Activated naive CD4-positive, alpha-beta T cell treated with anti-CD3 and anti-CD28 coated beads for 36 hours (primary cell): ENCODE results near the gene BDKRB1. TPM values are rescaled to one million over a fixed set of nuclear protein-coding genes. Genes with fewer than 3 reads are reported as not detected.

Source experiments
- CTCF ChIA-PET: fragments of 350-600 bp; sonication (Branson Sonifier 250); formaldehyde crosslinking; loops from one replicate; lab custom pipeline; 2021; ENCODE audit warnings: antibody characterized with exemption; lab: Charles Lee
- DNase-seq: peaks from one replicate; pipeline ENCODE4 v3.0.0-alpha.2; 2020
- H3K27ac Mint-ChIP-seq: one replicate; pipeline ENCODE4 v1.8.0; 2021; ENCODE audit warnings: mild to moderate bottlenecking, mixed read lengths
- H3K27me3 Mint-ChIP-seq: one replicate; pipeline ENCODE4 v1.8.0; 2021; ENCODE audit warnings: low read depth, mixed read lengths
- H3K36me3 Mint-ChIP-seq: one replicate; pipeline ENCODE4 v1.8.0; 2021; ENCODE audit warnings: low read depth, mixed read lengths
- H3K4me1 Mint-ChIP-seq: one replicate; pipeline ENCODE4 v1.8.0; 2021; ENCODE audit warnings: low read depth, mixed read lengths
- H3K4me3 Mint-ChIP-seq: one replicate; pipeline ENCODE4 v1.8.0; 2021; ENCODE audit warnings: mild to moderate bottlenecking, moderate library complexity, mixed read lengths
- H3K9me3 Mint-ChIP-seq: one replicate; pipeline ENCODE4 v1.8.0; 2021; ENCODE audit warnings: mixed read lengths
- intact Hi-C: fragments of 100-400 bp; cut with micrococcal nuclease; formaldehyde crosslinking; loops from one replicate; pipeline ENCODE4 v1.15.1; 2023
- total RNA-seq, 2 experiments: library from RNA; stranded (reverse); gene quantifications; one replicate each; pipeline ENCODE4 v1.2.3, GENCODE V29; 2021

BDKRB1 gene
- total RNA-seq, 2 experiments from 2014 or later, result not detected

GRCh38 chr14:96265383-96266095 is 9.5 kb downstream of the BDKRB1 start:
- intact Hi-C loops, result no loop called here
- CTCF ChIA-PET, result no interaction called here

GRCh38 chr14:96267336-96267735 is 11.3 kb downstream of the BDKRB1 start:
- DNase-seq, result no peak
- CTCF ChIA-PET, result no interaction called here
- H3K36me3 Mint-ChIP-seq, result no peaks in the 10 kb centered on the region
- H3K27ac Mint-ChIP-seq, result no peak overlapping the region
- intact Hi-C loops, result no loop called here
- peaks cover 4% of the 10 kb centered on the region for H3K9me3 Mint-ChIP-seq
- no peaks in the 10 kb centered on the region for H3K4me1 Mint-ChIP-seq
- no peaks in the 10 kb centered on the region for H3K27me3 Mint-ChIP-seq
- no peak overlapping the region for H3K4me3 Mint-ChIP-seq

More at GRCh38 chr14:96265383-96266095, 9.5 kb downstream of the BDKRB1 start:
- Mint-ChIP-seq H3K4me1 (no peaks in the 10 kb centered on the region), H3K36me3 (no peaks in the 10 kb centered on the region), H3K4me3 (no peak overlapping the region), H3K27me3 (no peaks in the 10 kb centered on the region), H3K9me3 (no peaks in the 10 kb centered on the region), H3K27ac (no peak overlapping the region)
- no peak for DNase-seq

- CTCF ChIA-PET, result no interaction called here
These were observed 11.9 kb downstream of the BDKRB1 start for GRCh38 chr14:96267916-96268315.

GRCh38 chr14:96268431-96269358 is 12.7 kb downstream of the BDKRB1 start:
- H3K4me3 Mint-ChIP-seq, result no peak overlapping the region
- no peak for DNase-seq
- CTCF ChIA-PET, result no interaction called here
- H3K27ac Mint-ChIP-seq, result no peak overlapping the region
- no peaks in the 10 kb centered on the region for H3K27me3 Mint-ChIP-seq
- peaks cover 9% of the 10 kb centered on the region for H3K9me3 Mint-ChIP-seq
- intact Hi-C loops, result no loop called here
- H3K36me3 Mint-ChIP-seq, result no peaks in the 10 kb centered on the region
- no peaks in the 10 kb centered on the region for H3K4me1 Mint-ChIP-seq

More at GRCh38 chr14:96267916-96268315, 11.9 kb downstream of the BDKRB1 start:
- no peaks in the 10 kb centered on the region for H3K27me3 Mint-ChIP-seq
- H3K27ac Mint-ChIP-seq, result no peak overlapping the region
- no peak overlapping the region for H3K4me3 Mint-ChIP-seq
- intact Hi-C loops, result no loop called here
- no peak for DNase-seq
- peaks cover 9% of the 10 kb centered on the region for H3K9me3 Mint-ChIP-seq
- no peaks in the 10 kb centered on the region for H3K4me1 Mint-ChIP-seq
- no peaks in the 10 kb centered on the region for H3K36me3 Mint-ChIP-seq

GRCh38 chr14:96269359-96269710 is 13.3 kb downstream of the BDKRB1 start:
- no peak for DNase-seq
- H3K27me3 Mint-ChIP-seq, result no peaks in the 10 kb centered on the region
- H3K36me3 Mint-ChIP-seq, result no peaks in the 10 kb centered on the region
- intact Hi-C loops, result no loop called here
- H3K27ac Mint-ChIP-seq, result no peak overlapping the region
- CTCF ChIA-PET, result no interaction called here
- H3K9me3 Mint-ChIP-seq, result peaks cover 9% of the 10 kb centered on the region
- no peaks in the 10 kb centered on the region for H3K4me1 Mint-ChIP-seq
- no peak overlapping the region for H3K4me3 Mint-ChIP-seq

- peaks cover 2% of the 10 kb centered on the region for H3K4me1 Mint-ChIP-seq
- DNase-seq, result no peak
- H3K36me3 Mint-ChIP-seq, result no peaks in the 10 kb centered on the region
- H3K4me3 Mint-ChIP-seq, result no peak overlapping the region
- no peaks in the 10 kb centered on the region for H3K27me3 Mint-ChIP-seq
- peaks cover 9% of the 10 kb centered on the region for H3K9me3 Mint-ChIP-seq
- CTCF ChIA-PET, result interaction anchor here (0.9 to 1.3 kb wide), 2 partner anchors 68 to 170 kb away, joined by 4 read pairs; no protein-coding TSS in a partner anchor
- H3K27ac Mint-ChIP-seq, result no peak overlapping the region
- intact Hi-C loops, result loop anchor here (10.0 kb wide), 1 partner anchor 706 kb away; no protein-coding TSS in a partner anchor
These were observed 14.8 kb downstream of the BDKRB1 start for GRCh38 chr14:96270565-96271420.

GRCh38 chr14:96271421-96271762 is 15.4 kb downstream of the BDKRB1 start:
- intact Hi-C loops, result loop anchor here (10.0 kb wide), 1 partner anchor 707 kb away; no protein-coding TSS in a partner anchor
- no peak overlapping the region for H3K4me3 Mint-ChIP-seq
- CTCF ChIA-PET, result interaction anchor here (0.9 to 8.1 kb wide), 3 partner anchors 68 to 171 kb away, joined by 4 to 120 read pairs (median 4); no protein-coding TSS in a partner anchor

GRCh38 chr14:96272777-96273473 is 16.9 kb downstream of the BDKRB1 start:
- CTCF ChIA-PET, result interaction anchor here (0.7 to 8.1 kb wide), 4 partner anchors 65 to 172 kb away, joined by 3 to 120 read pairs (median 4); no protein-coding TSS in a partner anchor
- peaks cover 12% of the 10 kb centered on the region for H3K9me3 Mint-ChIP-seq
- intact Hi-C loops, result loop anchor here (10.0 kb wide), 1 partner anchor 708 kb away; no protein-coding TSS in a partner anchor
- no peaks in the 10 kb centered on the region for H3K27me3 Mint-ChIP-seq
- DNase-seq, result no peak
- H3K36me3 Mint-ChIP-seq, result no peaks in the 10 kb centered on the region
- no peak overlapping the region for H3K27ac Mint-ChIP-seq
- no peak overlapping the region for H3K4me3 Mint-ChIP-seq
- peaks cover 2% of the 10 kb centered on the region for H3K4me1 Mint-ChIP-seq

More at GRCh38 chr14:96271421-96271762, 15.4 kb downstream of the BDKRB1 start:
- DNase-seq, result no peak
- Mint-ChIP-seq H3K9me3 (peaks cover 9% of the 10 kb centered on the region), H3K27me3 (no peaks in the 10 kb centered on the region), H3K4me1 (peaks cover 2% of the 10 kb centered on the region), H3K36me3 (no peaks in the 10 kb centered on the region), H3K27ac (no peak overlapping the region)

- H3K27ac Mint-ChIP-seq, result no peak overlapping the region
- peaks cover 17% of the 10 kb centered on the region for H3K9me3 Mint-ChIP-seq
- no peaks in the 10 kb centered on the region for H3K36me3 Mint-ChIP-seq
- no peaks in the 10 kb centered on the region for H3K27me3 Mint-ChIP-seq
- peaks cover 2% of the 10 kb centered on the region for H3K4me1 Mint-ChIP-seq
- H3K4me3 Mint-ChIP-seq, result no peak overlapping the region
- intact Hi-C loops, result loop anchor here (2.0 to 10.0 kb wide), 2 partner anchors 275 to 709 kb away; no protein-coding TSS in a partner anchor
- no peak for DNase-seq
- CTCF ChIA-PET, result interaction anchor here (0.7 to 8.1 kb wide), 6 partner anchors 12 to 173 kb away, joined by 3 to 120 read pairs (median 8); no protein-coding TSS in a partner anchor
These were observed 17.6 kb downstream of the BDKRB1 start for GRCh38 chr14:96273629-96274028.

- Mint-ChIP-seq H3K4me3 (no peak overlapping the region), H3K9me3 (peaks cover 19% of the 10 kb centered on the region)
These were observed 18.1 kb downstream of the BDKRB1 start for GRCh38 chr14:96274122-96274521.

GRCh38 chr14:96274543-96274942 is 18.5 kb downstream of the BDKRB1 start:
- no peak overlapping the region for H3K27ac Mint-ChIP-seq
- peaks cover 19% of the 10 kb centered on the region for H3K9me3 Mint-ChIP-seq
- H3K4me3 Mint-ChIP-seq, result no peak overlapping the region
- DNase-seq, result no peak
- intact Hi-C loops, result loop anchor here (2.0 to 10.0 kb wide), 2 partner anchors 276 to 710 kb away; no protein-coding TSS in a partner anchor
- no peaks in the 10 kb centered on the region for H3K27me3 Mint-ChIP-seq
- H3K36me3 Mint-ChIP-seq, result peaks cover 3% of the 10 kb centered on the region
- peaks cover 2% of the 10 kb centered on the region for H3K4me1 Mint-ChIP-seq
- CTCF ChIA-PET, result interaction anchor here (0.7 to 8.1 kb wide), 15 partner anchors 12 to 274 kb away, joined by 3 to 120 read pairs (median 4); no protein-coding TSS in a partner anchor

More at GRCh38 chr14:96274122-96274521, 18.1 kb downstream of the BDKRB1 start:
- intact Hi-C loops, result loop anchor here (2.0 to 10.0 kb wide), 2 partner anchors 275 to 709 kb away; no protein-coding TSS in a partner anchor
- Mint-ChIP-seq H3K27me3 (no peaks in the 10 kb centered on the region), H3K36me3 (no peaks in the 10 kb centered on the region), H3K4me1 (peaks cover 2% of the 10 kb centered on the region), H3K27ac (no peak overlapping the region)
- DNase-seq, result no peak
- CTCF ChIA-PET, result interaction anchor here (0.7 to 8.1 kb wide), 11 partner anchors 12 to 274 kb away, joined by 3 to 120 read pairs (median 4); no protein-coding TSS in a partner anchor
